Placental epithelial cell (primary cell): ENCODE results near the gene MOBP. TPM values are rescaled to one million over a fixed set of nuclear protein-coding genes. Genes with fewer than 3 reads are reported as not detected.

ENCODE experiments used
- total RNA-seq: library from RNA; depleted of rRNA; stranded (reverse); fragments of >200 nt; gene quantifications from 2 replicates; pipeline ENCODE4 v1.2.3, GENCODE V29; 2012

Gene MOBP
- 0.76 TPM in 1 of 2 replicates, not detected in the other for total RNA-seq

DNA sequence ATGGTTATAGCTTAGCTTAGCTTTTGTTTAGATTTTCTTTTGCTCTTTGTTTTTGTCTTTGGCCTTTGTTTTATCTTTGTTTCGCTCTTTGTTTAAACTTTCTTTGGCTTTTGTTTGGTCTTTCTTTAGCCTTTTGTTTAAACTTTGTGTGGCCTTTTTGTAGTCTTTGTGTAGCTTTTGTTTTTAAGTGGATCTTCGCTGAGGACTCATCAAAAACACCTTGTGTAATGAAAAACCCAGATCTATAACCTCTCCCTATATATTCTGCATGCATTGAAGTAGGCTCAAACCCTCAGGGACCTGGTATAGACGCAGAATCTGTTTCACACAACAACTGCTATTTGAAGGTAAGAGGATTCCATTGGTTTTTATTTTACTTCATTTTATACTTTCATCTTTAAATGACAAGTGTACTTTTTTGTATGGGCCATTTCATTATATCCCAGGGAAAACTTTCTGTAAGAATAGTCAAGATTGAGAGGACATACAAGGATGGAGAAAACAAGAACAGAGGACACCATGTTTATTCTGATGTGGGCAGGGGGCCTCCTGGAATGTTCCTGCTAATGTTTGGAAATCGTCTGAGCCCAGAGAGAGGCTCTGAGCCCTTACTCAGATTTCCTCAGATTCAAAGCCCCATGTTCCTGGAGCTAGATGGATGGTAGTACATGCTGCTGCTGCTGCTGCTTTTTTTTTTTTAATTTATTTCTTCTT lies at the start of gene MOBP:
MOBP (plus strand) TSS at position 287 of the 714 bp plus-strand sequence. CDS start 34,390 bp downstream, outside the sequence.

Other genes with a start within 250 kb of the MOBP start
- under 0.01 TPM in 1 of 2 replicates, not detected in the other for gene CX3CR1, start 187.6 kb upstream of the MOBP start, total RNA-seq
- gene CCR8, start 138.0 kb upstream of the MOBP start, total RNA-seq, result not detected in 2 replicates
- 32.9 and 39.3 TPM in 2 replicates for gene SLC25A38, start 84.3 kb upstream of the MOBP start, total RNA-seq
- gene RPSA, start 61.0 kb upstream of the MOBP start, total RNA-seq, result 1,157 and 1,633 TPM in 2 replicates